OCI-LY1 (cell line): ENCODE results near the gene C6orf136.

Experiments
- CTCF ChIP-seq: fragments of 200-600 bp; sonication (generic), shearing (Covaris generic); IDR thresholded peaks from 2 replicates; pipeline ENCODE4 v1.5.1; 2017; ENCODE audit warnings: mild to moderate bottlenecking, antibody characterized with exemption, low read length, moderate library complexity, mixed read lengths
- EZH2 ChIP-seq: fragments of 200-600 bp; sonication (generic), shearing (Covaris generic); IDR thresholded peaks from 2 replicates; pipeline ENCODE4 v1.8.0; 2017; ENCODE audit warnings: borderline replicate concordance, mixed run types, mild to moderate bottlenecking, antibody characterized with exemption, low read length, moderate library complexity, mixed read lengths

GRCh38 chr6:30625511-30625910 is 21.4 kb upstream of the C6orf136 start:
- TF ChIP-seq CTCF (no peak), EZH2 (no peak)
